HTERT RPE-1 (cell line): Measurements from ENCODE around the gene OR10P1.
"Not testable (repeated sequence)": the region's sequence is repeated elsewhere in the genome, so short reads cannot be mapped to it uniquely, and the experiment has no call there.

Experiments used
- in situ Hi-C: fragments of 300-500 bp; cut with MboI; formaldehyde crosslinking; loops from 4 replicates; pipeline ENCODE4 v1.14.3; 2020; ENCODE audit warnings: low sequenced_read_pairs

Gene OR10P1, protein sequence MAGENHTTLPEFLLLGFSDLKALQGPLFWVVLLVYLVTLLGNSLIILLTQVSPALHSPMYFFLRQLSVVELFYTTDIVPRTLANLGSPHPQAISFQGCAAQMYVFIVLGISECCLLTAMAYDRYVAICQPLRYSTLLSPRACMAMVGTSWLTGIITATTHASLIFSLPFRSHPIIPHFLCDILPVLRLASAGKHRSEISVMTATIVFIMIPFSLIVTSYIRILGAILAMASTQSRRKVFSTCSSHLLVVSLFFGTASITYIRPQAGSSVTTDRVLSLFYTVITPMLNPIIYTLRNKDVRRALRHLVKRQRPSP

DNA sequence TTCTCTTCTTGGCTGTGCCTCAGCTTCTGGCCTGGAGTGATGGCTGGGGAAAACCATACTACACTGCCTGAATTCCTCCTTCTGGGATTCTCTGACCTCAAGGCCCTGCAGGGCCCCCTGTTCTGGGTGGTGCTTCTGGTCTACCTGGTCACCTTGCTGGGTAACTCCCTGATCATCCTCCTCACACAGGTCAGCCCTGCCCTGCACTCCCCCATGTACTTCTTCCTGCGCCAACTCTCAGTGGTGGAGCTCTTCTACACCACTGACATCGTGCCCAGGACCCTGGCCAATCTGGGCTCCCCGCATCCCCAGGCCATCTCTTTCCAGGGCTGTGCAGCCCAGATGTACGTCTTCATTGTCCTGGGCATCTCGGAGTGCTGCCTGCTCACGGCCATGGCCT, at the start of gene OR10P1:
TSS of gene OR10P1 (plus strand) at position 40 of the 400 bp plus-strand sequence. CDS start at position 40, 0 bp downstream.
- in situ Hi-C loops = no loop called here

DNA sequence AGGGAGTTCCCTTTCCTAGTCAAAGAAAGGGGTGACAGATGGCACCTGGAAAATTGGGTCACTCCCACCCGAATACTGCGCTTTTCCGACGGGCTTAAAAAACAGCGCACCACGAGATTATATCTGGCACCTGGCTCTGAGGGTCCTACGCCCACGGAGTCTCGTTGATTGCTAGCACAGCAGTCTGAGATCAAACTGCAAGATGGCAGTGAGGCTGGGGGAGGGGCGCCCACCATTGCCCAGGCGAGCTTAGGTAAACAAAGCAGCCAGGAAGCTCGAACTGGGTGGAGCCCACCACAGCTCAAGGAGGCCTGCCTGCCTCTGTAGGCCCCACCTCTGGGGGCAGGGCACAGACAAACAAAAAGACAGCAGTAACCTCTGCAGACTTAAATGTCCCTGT, 46.5 kb upstream of the OR10P1 start:
- in situ Hi-C loops = not testable (repeated sequence)

DNA sequence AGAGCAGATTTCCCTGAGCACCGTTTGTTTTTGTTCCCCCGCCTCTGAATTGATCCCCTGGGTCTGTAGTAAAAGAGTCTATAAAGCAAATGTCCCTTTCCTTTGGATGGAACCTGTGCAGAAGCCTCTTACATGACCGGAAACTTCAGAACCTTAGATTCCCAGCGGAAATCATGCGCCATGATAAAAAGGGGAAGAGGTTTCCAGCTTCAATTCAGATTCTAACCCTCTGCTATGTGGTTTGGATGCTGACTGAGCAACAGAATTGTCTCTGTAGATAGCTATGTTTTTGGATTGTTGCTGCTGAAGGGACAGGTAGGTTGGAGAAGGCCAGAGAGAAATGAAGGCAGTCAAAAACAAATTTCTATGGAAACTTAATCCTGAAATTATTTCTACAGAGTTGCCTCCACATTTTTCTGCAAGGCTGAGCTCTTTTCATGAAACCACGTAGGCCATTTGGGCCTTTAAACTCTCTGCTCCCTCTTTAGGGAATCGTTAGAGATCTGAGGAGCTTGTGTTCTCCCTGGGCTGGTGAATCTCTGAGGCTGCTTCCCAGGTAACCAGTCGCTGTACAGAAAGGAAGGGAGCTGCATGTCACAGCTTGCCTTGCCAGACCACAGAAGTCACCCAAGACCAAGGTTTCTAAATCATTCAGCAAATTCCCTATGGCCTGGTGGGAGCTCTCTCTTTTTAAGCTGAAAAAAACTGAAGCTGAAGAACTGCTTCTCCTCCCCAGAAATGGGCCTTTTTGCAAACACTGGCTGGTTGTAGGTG, 28.7 kb upstream of the OR10P1 start:
- in situ Hi-C loops = no loop called here

DNA sequence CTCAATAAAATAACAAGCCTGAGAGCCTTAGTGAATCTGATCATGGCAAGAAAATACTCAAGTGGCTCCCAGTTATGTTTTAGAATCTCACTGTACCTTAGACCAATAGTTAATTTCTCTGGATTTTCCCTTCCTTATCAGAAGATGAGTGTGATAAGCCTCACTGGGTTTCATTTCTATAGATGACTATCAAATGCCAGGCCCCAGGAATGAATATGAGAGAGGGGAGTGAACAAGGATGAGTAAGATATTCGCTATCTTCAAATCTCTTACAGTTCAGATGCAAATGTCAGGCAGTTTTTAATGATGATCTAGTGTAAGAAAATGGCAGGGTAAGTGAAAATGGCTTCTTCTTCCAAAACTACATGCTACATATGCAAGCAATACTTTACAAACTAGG, 26.1 kb upstream of the OR10P1 start:
- in situ Hi-C loops = no loop called here

DNA sequence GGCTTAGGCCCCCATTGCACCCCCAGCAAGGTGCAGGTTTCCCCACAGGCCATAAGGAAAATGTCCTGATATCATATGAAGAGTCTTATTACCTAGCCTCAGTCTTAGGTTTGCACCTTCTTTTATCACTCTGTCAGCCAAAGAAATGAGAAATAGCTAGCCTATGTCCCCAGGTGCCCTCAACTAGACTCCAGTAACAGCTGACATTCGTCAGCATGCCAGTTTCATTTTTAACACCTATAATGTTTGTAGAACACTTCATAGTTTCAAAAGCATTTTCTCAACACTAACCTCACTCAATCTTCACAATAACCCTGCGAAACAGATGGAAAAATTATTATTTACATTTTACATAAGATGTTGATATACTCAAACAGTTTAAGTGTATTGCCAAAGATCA, 24.0 kb upstream of the OR10P1 start:
- in situ Hi-C loops = no loop called here

DNA sequence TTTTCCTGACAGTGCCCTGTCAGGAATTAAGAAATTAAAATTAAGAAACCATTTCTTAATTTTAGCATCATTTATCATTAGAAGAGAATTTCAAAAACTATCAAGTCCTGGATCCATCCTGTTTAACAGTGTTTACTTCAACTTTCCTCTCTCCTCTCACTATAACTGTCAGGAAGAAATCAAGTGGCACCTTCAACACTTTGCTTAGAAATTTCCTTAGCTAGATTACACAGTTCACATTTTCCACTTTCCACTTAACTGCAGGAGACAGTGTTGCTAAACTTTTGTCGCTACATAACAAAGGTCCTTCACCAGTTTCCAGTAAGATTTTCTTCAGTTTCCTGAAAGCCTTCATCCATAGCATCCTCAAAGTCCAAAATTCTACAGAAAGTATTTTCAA, 21.9 kb upstream of the OR10P1 start:
- in situ Hi-C loops = no loop called here

DNA sequence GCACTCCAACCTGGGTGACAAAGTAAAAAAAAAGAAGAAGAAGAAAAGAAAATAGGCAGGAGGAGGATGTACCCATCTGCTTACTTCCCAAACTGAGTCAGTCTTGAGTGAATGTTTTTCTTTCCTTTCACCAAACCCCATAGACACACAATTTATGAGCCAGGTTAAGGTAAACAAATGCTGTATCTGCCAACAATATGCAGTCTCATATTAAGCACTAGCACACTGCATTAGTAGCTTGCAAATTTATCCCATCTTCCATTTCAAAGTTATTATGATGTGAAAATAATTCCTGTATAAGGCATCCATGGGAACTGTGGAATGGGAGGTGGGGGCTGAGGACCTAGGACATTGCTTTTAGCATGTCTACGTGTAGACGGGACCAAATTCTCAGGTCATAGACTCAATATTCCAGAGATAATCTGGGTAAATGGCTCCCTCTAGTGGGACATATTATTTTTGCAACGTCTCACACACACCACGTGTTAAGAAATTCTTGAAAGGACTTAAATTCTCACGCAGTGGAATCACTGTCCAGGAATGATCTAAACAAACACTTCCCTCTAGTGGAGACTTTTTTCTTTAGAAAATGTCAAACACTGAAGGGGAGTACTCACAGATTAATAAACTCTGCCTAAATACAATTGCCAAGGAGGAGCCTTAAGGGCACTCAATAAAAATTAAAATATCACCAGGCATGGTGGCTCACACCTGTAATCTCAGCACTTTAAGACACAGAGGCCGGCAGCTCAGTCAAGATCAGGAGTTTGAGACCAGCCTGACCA, 17.1 kb upstream of the OR10P1 start:
- in situ Hi-C loops = no loop called here

DNA sequence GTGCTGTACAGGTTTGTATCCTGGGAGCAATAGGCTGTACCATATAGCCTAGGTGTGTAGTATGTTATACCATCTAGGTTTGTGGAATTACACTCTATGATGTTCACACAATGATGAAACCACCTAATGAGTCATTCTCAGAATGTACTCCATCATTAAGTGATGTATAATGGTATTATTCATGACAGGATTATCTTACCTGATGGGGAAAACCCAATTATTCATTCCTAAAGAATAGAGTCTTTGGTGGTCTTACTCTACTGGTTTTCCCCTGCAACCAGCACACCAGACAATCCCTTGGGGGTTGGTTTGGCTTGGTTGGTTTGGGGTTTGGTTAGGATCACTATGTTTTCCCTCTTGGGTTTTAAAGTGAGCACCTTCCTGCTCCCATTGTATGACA, 12.6 kb upstream of the OR10P1 start:
- in situ Hi-C loops = no loop called here

DNA sequence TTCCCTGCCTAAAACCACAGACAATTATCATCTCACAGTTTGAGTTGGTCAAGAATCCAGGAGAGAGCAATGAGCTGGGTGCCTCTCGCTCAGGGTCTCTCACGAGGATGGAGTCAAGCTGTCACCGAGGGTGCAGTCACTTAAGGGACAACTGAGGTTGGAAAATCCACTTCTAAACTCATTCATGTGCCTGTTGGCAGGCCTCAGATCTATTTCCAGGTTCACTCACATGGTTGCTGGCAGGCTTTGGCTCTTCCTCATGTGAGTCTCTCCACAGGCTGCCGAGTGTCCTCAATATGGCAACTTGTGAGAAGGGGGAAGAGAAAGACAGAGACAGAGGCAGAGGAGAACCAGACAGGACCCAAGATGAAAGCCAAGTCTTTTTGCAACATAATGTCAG, 10.5 kb upstream of the OR10P1 start:
- in situ Hi-C loops = no loop called here

DNA sequence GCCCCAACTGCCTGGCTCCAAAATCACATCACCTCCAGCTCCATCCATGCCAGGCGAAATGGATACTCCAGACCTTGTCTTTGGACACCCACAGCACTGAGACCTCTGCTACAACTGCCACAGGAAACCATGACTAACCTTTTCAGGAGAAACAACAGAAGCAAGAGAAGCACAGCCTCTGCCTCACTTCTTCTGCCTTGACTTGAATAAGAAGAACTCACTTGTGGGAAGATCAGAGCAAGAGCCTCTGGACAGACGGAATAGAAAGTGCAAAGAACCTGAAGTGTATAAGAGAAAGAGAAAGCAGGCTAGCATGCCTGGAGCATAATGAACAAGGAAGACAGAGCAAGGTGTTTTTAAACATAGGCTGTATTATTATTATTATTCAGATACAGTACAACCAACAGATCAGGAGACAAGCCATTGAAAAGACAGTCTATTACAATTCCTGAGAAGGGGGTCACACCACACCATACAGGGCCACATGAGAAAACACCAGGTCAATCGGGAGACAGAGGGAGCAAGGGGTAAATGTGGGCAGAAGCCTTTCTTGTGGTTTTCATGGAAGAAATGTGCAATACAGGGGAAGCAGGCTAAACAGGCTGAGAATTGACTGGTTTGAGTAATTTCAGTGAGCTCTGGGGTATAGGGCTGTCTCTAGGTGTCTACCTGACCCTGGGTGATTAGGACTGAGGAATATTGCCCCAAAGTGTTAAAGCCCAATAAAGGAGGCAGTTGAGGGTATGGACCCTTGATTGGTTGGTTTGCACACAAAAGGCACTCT, 7.4 kb upstream of the OR10P1 start:
- in situ Hi-C loops = no loop called here

DNA sequence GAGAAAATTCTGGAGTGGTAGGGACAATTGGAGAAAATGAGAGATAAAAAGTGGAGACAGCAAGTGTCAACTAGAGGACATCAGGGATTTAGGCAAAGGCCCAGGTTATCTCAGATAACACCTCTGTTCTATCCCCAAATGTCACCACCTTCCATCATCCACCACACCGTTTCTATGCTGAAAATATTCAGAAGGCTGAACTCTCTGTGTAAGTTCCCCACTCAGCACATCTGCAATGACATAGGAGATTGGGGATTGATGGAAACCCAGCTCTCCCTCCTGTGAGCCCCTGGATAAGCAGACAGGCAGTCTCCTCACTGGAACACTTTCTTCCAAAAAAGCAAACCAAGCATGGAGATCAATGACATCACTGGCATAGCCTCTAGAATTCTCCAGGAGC, 5.6 kb upstream of the OR10P1 start:
- in situ Hi-C loops = no loop called here

DNA sequence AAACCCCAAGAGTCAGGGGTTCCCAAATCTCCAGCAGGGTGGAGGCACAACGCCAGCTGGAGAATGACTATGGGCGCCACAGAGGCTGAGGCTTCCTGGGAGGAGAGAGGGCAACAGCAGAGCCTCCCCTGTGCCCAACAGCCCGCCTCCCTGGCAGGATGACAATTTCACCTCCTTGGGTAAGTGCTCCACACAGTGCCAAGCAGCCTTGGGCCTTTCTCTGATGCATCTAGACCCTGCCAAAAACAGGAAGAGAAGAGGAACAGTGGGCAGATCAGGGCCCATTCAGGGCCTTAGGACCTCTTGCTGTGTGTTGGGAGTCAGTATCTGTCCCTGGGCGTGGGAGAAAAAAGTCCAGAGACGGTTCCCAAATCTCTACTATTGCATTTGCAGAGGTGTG, 5.0 kb upstream of the OR10P1 start:
- in situ Hi-C loops = no loop called here

DNA sequence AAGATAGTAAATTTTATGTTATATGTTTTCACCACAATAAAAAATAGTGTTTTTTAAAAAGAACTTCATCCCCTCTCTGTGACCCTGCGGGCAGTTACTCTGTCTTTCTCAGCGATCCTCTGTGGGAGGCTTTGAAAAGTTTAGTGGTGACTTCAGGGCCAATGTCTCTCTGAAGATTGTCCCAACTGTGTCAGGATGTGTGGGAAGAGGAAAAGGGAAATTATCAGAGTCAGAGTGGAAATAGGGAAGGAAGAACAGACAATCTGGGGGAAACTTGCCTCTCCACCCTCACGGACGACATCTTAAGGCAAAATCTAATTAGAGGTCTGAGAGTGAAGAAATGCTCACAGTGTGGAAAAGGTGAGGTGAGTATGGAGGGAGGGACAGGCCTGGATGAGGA, 3.5 kb upstream of the OR10P1 start:
- in situ Hi-C loops = no loop called here

DNA sequence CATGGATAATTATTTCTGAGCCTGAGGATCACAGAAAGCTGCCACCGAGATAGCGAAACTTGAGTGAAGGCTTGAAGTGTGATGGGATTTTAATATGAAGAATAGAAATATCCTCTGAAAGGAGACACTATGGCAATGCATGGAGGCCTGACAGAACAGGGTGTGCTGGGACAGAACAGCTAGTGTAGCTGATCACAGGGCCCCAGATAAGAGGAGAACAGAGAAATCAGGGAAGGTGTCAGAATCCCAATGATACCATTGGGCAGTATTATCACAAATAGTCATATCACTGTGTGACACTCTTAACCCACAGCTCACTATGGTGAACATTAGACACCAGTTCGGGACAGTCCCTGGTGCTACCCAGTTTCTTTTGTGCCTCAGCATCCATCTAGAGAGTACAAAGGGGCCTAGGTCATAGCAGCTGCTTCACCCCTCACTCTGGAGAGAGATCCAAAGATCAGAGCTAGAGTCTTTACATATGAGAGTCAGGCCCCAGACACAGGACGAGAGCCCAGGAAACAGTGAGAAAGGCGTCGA, 506 bp upstream of the OR10P1 start:
- in situ Hi-C loops = no loop called here

DNA sequence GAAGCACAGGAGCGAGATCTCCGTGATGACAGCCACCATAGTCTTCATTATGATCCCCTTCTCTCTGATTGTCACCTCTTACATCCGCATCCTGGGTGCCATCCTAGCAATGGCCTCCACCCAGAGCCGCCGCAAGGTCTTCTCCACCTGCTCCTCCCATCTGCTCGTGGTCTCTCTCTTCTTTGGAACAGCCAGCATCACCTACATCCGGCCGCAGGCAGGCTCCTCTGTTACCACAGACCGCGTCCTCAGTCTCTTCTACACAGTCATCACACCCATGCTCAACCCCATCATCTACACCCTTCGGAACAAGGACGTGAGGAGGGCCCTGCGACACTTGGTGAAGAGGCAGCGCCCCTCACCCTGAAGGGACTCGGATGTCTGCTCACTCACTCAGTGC, 775 bp downstream of the OR10P1 start:
- in situ Hi-C loops = no loop called here

DNA sequence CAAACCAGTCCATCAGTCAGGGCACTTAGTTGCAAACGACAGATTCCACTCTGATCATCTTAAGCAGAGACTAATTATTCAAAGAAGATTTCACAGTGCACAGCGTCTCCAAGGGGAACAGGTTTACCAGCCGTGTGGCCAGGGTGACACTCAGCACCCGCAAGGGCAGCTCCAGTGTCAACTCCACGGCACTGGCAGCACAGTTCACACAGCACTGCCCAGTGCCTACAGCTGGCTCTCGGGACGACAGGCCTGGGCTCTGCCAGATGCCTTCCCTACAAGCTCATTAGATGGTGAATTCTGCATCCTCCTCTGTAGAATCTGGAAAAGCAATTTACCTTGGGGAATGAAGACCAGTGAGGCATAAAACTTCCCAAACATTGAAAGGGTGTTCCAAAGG, 4.9 kb downstream of the OR10P1 start:
- in situ Hi-C loops = no loop called here

DNA sequence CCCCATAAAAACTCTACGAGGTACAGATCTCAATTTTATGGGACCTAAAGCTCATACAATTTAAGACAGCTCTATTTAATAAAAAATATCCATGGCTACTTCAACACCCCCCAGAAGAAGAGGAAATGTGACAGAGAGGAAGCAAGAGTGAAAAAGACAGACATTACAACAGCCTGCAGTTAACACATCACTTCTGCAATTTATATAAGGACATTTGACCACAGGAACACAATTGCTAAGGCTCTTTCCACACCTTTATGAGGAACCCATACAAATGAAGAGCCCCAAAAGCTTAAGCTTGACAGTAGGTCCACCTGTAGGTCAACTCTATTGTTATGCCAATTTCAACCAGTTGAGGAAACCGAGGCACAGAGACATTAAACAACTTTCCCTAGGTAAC, 5.6 kb downstream of the OR10P1 start:
- in situ Hi-C loops = no loop called here

DNA sequence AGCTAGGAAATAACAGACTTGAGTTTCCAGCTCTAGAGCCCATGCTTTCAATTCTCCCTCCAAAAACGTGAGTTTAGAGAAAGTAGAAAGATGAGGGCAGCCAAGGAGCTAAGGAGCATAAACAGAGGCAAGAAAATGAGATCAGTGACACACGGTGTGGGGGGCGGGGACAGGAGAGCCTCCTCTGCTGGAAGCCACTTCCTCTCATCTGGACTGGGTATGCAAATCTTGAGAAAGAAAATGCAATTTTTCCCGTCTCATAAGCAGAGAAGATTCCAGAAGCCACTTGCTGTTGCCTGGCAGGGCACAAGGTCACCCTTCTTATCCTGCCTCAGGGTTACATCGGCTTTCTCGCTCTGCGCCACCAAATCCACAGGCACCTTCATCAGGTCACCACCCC, 6.0 kb downstream of the OR10P1 start:
- in situ Hi-C loops = no loop called here

DNA sequence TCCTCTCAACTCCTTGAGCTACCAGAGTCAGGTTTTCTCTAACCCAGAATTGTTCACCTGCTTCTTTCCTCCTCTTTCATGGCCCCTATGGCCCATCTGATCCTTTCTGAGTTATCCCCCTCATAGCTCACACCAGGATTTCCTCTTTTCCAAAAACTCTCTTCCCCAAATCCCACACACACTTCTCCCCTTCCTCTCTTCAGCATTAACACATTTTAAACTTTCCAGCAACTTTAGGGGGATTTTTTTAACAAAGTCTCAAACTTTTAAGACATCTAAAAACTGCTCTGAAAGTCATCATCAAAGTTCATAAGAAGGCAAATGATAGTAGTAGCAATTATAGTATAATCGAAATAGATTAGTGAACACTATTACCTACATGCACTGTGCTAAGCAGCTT, 7.9 kb downstream of the OR10P1 start:
- in situ Hi-C loops = no loop called here

DNA sequence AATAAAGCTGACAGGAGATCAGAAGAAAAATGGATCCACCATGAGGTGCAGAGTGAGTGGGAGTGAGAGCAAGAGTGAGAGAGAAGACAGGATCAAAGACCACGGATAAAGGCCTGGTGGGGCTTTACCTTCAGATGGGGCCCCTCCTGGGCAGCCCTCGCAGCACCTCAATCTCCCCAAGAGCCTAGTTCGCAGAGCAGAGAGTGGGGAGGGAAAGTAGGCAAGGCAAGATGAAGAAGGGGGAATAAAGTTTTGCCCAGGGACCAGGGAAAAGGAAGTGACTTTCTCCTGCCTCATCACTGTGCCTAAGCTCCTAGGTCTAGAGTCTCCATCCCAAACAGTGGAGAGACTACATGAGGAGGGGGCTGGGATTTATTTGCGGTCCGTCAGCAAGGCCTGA, 10.3 kb downstream of the OR10P1 start:
- in situ Hi-C loops = no loop called here
